ENCODE results near the gene HOXA3.

DNA sequence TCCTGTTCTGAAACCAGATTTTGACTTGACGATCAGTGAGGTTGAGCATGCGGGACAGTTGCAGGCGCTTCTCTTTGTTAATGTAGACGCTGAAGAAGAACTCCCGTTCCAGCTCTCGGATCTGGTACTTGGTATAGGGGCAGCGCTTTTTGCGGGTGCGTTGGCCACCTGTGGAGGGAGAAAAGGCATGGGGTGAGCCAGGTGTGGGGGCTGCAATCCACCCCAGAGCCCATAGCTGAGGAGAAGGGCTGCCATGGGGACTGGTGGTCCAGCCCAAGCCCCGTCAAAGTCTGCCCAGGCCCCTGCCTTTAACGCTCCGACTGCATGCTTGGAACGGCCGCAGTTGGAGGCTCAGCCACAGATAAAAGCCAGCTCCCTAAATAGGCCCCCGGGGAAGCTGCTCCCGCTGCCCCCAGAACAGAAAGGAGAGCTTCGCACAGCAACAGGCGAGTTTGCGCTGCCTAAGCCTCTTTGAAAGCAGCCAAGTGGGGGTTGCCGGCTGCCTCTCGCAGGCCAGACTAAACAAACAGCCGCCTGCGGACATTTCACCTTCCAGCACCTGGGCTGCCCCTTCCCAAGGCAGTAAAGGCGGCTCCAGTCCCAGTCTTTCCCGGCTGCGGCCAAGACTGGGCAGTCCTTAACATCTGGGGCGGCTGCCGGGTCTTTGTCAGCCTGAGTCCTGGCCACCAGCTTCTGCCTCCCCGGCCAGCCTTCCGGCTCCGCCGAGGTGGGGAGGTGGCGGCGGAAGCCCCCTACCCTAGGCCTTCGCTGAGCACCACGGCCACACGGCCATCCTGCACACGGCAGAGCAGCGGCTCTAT is 30.7 kb upstream of the HOXA3 start:
- TF ChIP-seq, protein P1, sequence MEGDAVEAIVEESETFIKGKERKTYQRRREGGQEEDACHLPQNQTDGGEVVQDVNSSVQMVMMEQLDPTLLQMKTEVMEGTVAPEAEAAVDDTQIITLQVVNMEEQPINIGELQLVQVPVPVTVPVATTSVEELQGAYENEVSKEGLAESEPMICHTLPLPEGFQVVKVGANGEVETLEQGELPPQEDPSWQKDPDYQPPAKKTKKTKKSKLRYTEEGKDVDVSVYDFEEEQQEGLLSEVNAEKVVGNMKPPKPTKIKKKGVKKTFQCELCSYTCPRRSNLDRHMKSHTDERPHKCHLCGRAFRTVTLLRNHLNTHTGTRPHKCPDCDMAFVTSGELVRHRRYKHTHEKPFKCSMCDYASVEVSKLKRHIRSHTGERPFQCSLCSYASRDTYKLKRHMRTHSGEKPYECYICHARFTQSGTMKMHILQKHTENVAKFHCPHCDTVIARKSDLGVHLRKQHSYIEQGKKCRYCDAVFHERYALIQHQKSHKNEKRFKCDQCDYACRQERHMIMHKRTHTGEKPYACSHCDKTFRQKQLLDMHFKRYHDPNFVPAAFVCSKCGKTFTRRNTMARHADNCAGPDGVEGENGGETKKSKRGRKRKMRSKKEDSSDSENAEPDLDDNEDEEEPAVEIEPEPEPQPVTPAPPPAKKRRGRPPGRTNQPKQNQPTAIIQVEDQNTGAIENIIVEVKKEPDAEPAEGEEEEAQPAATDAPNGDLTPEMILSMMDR (IDR thresholded peaks at IDR 0.05; ENCODE audit: insufficient read depth, low read length), result no peak
- no peak for TF ChIP-seq POLR2AphosphoS5 (IDR thresholded peaks at IDR 0.05; ENCODE audit: low read depth)
- TF ChIP-seq, protein P2, sequence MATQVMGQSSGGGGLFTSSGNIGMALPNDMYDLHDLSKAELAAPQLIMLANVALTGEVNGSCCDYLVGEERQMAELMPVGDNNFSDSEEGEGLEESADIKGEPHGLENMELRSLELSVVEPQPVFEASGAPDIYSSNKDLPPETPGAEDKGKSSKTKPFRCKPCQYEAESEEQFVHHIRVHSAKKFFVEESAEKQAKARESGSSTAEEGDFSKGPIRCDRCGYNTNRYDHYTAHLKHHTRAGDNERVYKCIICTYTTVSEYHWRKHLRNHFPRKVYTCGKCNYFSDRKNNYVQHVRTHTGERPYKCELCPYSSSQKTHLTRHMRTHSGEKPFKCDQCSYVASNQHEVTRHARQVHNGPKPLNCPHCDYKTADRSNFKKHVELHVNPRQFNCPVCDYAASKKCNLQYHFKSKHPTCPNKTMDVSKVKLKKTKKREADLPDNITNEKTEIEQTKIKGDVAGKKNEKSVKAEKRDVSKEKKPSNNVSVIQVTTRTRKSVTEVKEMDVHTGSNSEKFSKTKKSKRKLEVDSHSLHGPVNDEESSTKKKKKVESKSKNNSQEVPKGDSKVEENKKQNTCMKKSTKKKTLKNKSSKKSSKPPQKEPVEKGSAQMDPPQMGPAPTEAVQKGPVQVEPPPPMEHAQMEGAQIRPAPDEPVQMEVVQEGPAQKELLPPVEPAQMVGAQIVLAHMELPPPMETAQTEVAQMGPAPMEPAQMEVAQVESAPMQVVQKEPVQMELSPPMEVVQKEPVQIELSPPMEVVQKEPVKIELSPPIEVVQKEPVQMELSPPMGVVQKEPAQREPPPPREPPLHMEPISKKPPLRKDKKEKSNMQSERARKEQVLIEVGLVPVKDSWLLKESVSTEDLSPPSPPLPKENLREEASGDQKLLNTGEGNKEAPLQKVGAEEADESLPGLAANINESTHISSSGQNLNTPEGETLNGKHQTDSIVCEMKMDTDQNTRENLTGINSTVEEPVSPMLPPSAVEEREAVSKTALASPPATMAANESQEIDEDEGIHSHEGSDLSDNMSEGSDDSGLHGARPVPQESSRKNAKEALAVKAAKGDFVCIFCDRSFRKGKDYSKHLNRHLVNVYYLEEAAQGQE (IDR thresholded peaks at IDR 0.05; ENCODE audit: insufficient replicate concordance, low read depth), result no peak

Data from HL-60 (cell line).